K562 (cell line): ENCODE results near the gene GYPC. TPM values are rescaled to one million over a fixed set of nuclear protein-coding genes. Genes with fewer than 3 reads are reported as not detected.

ENCODE experiments used
- CBFA2T2 ChIP-seq: fragments of 450-650 bp; conservative IDR thresholded peaks from 2 replicates; pipeline ENCODE4 v1.6.1; 2017; ENCODE audit warnings: mild to moderate bottlenecking
- ELF1 ChIP-seq: fragments of 200-800 bp; sonication (Bioruptor generic); IDR thresholded peaks from 2 replicates; pipeline ENCODE4 v1.6.1; 2016; ENCODE audit warnings: missing genetic modification characterization, missing compliant biosample characterization
- GATAD2A ChIP-seq: fragments of 450-650 bp; IDR thresholded peaks from 2 replicates; pipeline ENCODE4 v1.6.1; 2017
- POLR2G ChIP-seq: fragments of 200-400 bp; formaldehyde crosslinking; IDR thresholded peaks from 2 replicates; pipeline ENCODE4 v1.6.1; 2017; ENCODE audit warnings: low read depth, mild to moderate bottlenecking, antibody characterized with exemption, low read length, moderate library complexity
- PPARD ChIP-seq: fragments of 250-450 bp; sonication (Bioruptor Pico); IDR thresholded peaks from 2 replicates; pipeline ENCODE4 v1.8.0; 2022; ENCODE audit warnings: inconsistent platforms, mild to moderate bottlenecking, moderate library complexity
- RBFOX2 ChIP-seq: fragments of 200-400 bp; formaldehyde crosslinking; IDR thresholded peaks from 2 replicates; pipeline ENCODE4 v1.6.1; 2017; ENCODE audit warnings: low read depth, mild to moderate bottlenecking, low read length, moderate library complexity
- SIX5 ChIP-seq, 2 experiments: IDR thresholded peaks; 2 replicates each; pipeline ENCODE4 v1.6.1; 2011; ENCODE audit warnings: low read length in 2 of 2, borderline replicate concordance in 1 of 2, low read depth in 1 of 2, mild to moderate bottlenecking in 1 of 2, moderate library complexity in 1 of 2; ENCODE audit not compliant: insufficient read depth in 1 of 2
- SUPT5H ChIP-seq: fragments of 450-650 bp; IDR thresholded peaks from 2 replicates; pipeline ENCODE4 v1.6.1; 2016
- polyA plus RNA-seq, 8 experiments: library from polyadenylated mRNA; depleted of rRNA in 4 of 8; stranded (reverse) in 5 of 8; unstranded in 3 of 8; fragments of >200 nt; fragmentation: Nextera tagmentation in 2 of 8; fragmentation: Illumina TruSeq in 1 of 8; extraction: Ambion mirVana in 2 of 8; extraction: Trizol in 1 of 8; gene quantifications; 2 replicates each; pipeline versions ENCODE4 v1.2.1 to v1.2.3, GENCODE V29; 2011 to 2014; ENCODE audit warnings: inconsistent platforms in 1 of 8, missing spikeins in 1 of 8
- total RNA-seq, 7 experiments: library from RNA; depleted of rRNA in 6 of 7; stranded (reverse); fragments of >200 nt in 6 of 7; fragmentation: Illumina TruSeq in 2 of 7; extraction: Trizol in 2 of 7; gene quantifications; 2 replicates each; pipeline versions ENCODE4 v1.2.1 to v1.2.3, GENCODE V29; 2011 to 2021; ENCODE audit warnings: low replicate concordance in 1 of 7
- TF ChIP-seq, protein P1 (sequence below): sonication (generic); formaldehyde crosslinking; IDR thresholded peaks from 2 replicates; pipeline ENCODE4 v1.8.0; 2022; ENCODE audit warnings: mild to moderate bottlenecking, missing genetic modification reagents
- TF ChIP-seq, protein P2 (sequence below): IDR thresholded peaks from 2 replicates; pipeline ENCODE4 v1.6.1; 2014; ENCODE audit warnings: antibody characterized with exemption

GYPC gene
- total and polyA plus RNA-seq, 9 of the 15 experiments (the other 6 are each of a cell fraction or from before 2014, with no cell fraction given) = 50.6 to 282 (median 194) TPM

- TF ChIP-seq PPARD (CRISPR knock-in tag) = no peak
- no peak for TF ChIP-seq GATAD2A
- peak; percentile 65 for TF ChIP-seq POLR2G
- TF ChIP-seq ELF1 (tag) = no peak
- peak; percentile 60 for TF ChIP-seq RBFOX2
- no peak for TF ChIP-seq SIX5 (IDR thresholded peaks at IDR 0.05; ENCODE audit: borderline replicate concordance in 1 of 2, insufficient read depth in 1 of 2, low read depth in 1 of 2, low read length in 2 of 2)
- TF ChIP-seq, protein P1, sequence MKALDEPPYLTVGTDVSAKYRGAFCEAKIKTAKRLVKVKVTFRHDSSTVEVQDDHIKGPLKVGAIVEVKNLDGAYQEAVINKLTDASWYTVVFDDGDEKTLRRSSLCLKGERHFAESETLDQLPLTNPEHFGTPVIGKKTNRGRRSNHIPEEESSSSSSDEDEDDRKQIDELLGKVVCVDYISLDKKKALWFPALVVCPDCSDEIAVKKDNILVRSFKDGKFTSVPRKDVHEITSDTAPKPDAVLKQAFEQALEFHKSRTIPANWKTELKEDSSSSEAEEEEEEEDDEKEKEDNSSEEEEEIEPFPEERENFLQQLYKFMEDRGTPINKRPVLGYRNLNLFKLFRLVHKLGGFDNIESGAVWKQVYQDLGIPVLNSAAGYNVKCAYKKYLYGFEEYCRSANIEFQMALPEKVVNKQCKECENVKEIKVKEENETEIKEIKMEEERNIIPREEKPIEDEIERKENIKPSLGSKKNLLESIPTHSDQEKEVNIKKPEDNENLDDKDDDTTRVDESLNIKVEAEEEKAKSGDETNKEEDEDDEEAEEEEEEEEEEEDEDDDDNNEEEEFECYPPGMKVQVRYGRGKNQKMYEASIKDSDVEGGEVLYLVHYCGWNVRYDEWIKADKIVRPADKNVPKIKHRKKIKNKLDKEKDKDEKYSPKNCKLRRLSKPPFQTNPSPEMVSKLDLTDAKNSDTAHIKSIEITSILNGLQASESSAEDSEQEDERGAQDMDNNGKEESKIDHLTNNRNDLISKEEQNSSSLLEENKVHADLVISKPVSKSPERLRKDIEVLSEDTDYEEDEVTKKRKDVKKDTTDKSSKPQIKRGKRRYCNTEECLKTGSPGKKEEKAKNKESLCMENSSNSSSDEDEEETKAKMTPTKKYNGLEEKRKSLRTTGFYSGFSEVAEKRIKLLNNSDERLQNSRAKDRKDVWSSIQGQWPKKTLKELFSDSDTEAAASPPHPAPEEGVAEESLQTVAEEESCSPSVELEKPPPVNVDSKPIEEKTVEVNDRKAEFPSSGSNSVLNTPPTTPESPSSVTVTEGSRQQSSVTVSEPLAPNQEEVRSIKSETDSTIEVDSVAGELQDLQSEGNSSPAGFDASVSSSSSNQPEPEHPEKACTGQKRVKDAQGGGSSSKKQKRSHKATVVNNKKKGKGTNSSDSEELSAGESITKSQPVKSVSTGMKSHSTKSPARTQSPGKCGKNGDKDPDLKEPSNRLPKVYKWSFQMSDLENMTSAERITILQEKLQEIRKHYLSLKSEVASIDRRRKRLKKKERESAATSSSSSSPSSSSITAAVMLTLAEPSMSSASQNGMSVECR = no peak
- no peak for TF ChIP-seq CBFA2T2
- TF ChIP-seq, protein P2, sequence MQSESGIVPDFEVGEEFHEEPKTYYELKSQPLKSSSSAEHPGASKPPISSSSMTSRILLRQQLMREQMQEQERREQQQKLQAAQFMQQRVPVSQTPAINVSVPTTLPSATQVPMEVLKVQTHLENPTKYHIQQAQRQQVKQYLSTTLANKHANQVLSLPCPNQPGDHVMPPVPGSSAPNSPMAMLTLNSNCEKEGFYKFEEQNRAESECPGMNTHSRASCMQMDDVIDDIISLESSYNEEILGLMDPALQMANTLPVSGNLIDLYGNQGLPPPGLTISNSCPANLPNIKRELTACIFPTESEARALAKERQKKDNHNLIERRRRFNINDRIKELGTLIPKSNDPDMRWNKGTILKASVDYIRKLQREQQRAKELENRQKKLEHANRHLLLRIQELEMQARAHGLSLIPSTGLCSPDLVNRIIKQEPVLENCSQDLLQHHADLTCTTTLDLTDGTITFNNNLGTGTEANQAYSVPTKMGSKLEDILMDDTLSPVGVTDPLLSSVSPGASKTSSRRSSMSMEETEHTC = no peak
- TF ChIP-seq SUPT5H = no peak
- TF ChIP-seq, all 486 proteins: peak for 5
Measured at GRCh38 chr2:126659562-126660467, 3.9 kb downstream of the GYPC start (continued).
